Neural cell (in vitro differentiated cells): ENCODE measurements around the gene COBL.

ENCODE experiments used
- EP300 ChIP-seq: fragments of 450-650 bp; conservative IDR thresholded peaks from 2 replicates; pipeline ENCODE4 v1.6.1; 2014; ENCODE audit warnings: antibody characterized with exemption, mild to moderate bottlenecking, moderate library complexity; ENCODE audit not compliant: poor library complexity, severe bottlenecking
- EZH2 ChIP-seq: fragments of 200-600, 300-800 bp; shearing (Covaris generic), sonication (generic); IDR thresholded peaks from 2 replicates; pipeline ENCODE4 v1.6.1; 2014; ENCODE audit warnings: antibody characterized with exemption, low read length, borderline replicate concordance, mild to moderate bottlenecking; ENCODE audit not compliant: insufficient read depth, poor library complexity, severe bottlenecking
- MXI1 ChIP-seq: fragments of 450-650 bp; conservative IDR thresholded peaks from 2 replicates; pipeline ENCODE4 v1.6.1; 2014; ENCODE audit warnings: antibody characterized with exemption, mild to moderate bottlenecking; ENCODE audit not compliant: poor library complexity, severe bottlenecking
- POLR2AphosphoS5 ChIP-seq: IDR thresholded peaks from 2 replicates; pipeline ENCODE4 v1.6.1; 2012
- REST ChIP-seq: IDR thresholded peaks from 2 replicates; pipeline ENCODE4 v1.6.1; 2012; ENCODE audit warnings: borderline replicate concordance
- SMC3 ChIP-seq: fragments of 450-650 bp; conservative IDR thresholded peaks from 2 replicates; pipeline ENCODE4 v1.6.1; 2014; ENCODE audit warnings: antibody characterized with exemption, mild to moderate bottlenecking, moderate library complexity; ENCODE audit not compliant: poor library complexity
- TAF1 ChIP-seq: IDR thresholded peaks from 2 replicates; pipeline ENCODE4 v1.6.1; 2012; ENCODE audit warnings: low read depth
- TF ChIP-seq, protein P1 (sequence below): fragments of 450-650 bp; IDR thresholded peaks from 2 replicates; pipeline ENCODE4 v1.5.1; 2014; ENCODE audit warnings: antibody characterized with exemption, mild to moderate bottlenecking, moderate library complexity; ENCODE audit not compliant: poor library complexity, severe bottlenecking

GRCh38 chr7:51186531-51186930 lies 130.1 kb downstream of the COBL start:
- TF ChIP-seq, protein P1, sequence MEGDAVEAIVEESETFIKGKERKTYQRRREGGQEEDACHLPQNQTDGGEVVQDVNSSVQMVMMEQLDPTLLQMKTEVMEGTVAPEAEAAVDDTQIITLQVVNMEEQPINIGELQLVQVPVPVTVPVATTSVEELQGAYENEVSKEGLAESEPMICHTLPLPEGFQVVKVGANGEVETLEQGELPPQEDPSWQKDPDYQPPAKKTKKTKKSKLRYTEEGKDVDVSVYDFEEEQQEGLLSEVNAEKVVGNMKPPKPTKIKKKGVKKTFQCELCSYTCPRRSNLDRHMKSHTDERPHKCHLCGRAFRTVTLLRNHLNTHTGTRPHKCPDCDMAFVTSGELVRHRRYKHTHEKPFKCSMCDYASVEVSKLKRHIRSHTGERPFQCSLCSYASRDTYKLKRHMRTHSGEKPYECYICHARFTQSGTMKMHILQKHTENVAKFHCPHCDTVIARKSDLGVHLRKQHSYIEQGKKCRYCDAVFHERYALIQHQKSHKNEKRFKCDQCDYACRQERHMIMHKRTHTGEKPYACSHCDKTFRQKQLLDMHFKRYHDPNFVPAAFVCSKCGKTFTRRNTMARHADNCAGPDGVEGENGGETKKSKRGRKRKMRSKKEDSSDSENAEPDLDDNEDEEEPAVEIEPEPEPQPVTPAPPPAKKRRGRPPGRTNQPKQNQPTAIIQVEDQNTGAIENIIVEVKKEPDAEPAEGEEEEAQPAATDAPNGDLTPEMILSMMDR = no peak
- no peak for TF ChIP-seq REST
- TF ChIP-seq SMC3 = no peak
- TF ChIP-seq EP300 = no peak
- TF ChIP-seq POLR2AphosphoS5 = no peak
- TF ChIP-seq MXI1 = no peak
- TF ChIP-seq TAF1 = no peak
- TF ChIP-seq EZH2 = no peak
